HepG2 (cell line): Measurements from ENCODE around the gene CLPTM1L. TPM values are rescaled to one million over a fixed set of nuclear protein-coding genes. Genes with fewer than 3 reads are reported as not detected.

Experiments used
- ATAC-seq: fragments of 200-7000 bp; cut with Tn5 transposase; 3 replicates; pipeline ENCODE4 v1.9.1; 2020; ENCODE audit warnings: mild to moderate bottlenecking, moderate library complexity
- BruUV-seq: library from RNA; stranded (reverse); fragments of 400-500 nt; replicated peaks from 2 replicates; lab custom pipeline; 2021; lab: Mats Ljungman, UMichigan
- CTCF ChIA-PET: fragments of 300-600 bp; formaldehyde crosslinking; extraction: SDS; loops from one replicate; lab custom pipeline; 2021; ENCODE audit warnings: low total read pairs, inconsistent platforms, low intra/inter-chr PET ratio; lab: Yijun Ruan, JAX
- POLR2A ChIA-PET: fragments of 350-600 bp; sonication (Branson Sonifier 250); formaldehyde crosslinking; loops from one replicate; lab custom pipeline; 2020; ENCODE audit warnings: antibody characterized with exemption, inconsistent platforms; lab: Yijun Ruan, JAX
- DNase-seq: peaks from one replicate; pipeline ENCODE4 v3.0.0-alpha.2; 2015; ENCODE audit warnings: low spot score
- FAIRE-seq: peaks from 3 replicates; lab custom pipeline; 2011; peaks lifted over from hg19 to GRCh38; lab: Jason Lieb, UNC
- H2AFZ ChIP-seq: one replicate; pipeline ENCODE4 v1.6.1; 2011; ENCODE audit warnings: low read length, inconsistent platforms
- H3K27ac ChIP-seq: fragments of 300-600 bp; 3 replicates; pipeline ENCODE4 v1.8.0; 2011; ENCODE audit warnings: mixed run types, mild to moderate bottlenecking, mixed read lengths, low read length, inconsistent platforms; ENCODE audit not compliant: insufficient read depth; ENCODE audit errors: extremely low read length
- H3K27me3 ChIP-seq, 2 experiments: fragments of 200-600 bp in 1 of 2; 2 replicates in 1 of 2; 3 replicates in 1 of 2; pipeline versions ENCODE4 v1.6.0 to v1.8.0; 2011; ENCODE audit warnings: low read length in 2 of 2, mild to moderate bottlenecking in 2 of 2, moderate library complexity in 2 of 2, inconsistent platforms in 1 of 2; ENCODE audit not compliant: insufficient read depth in 2 of 2, control insufficient read depth in 1 of 2
- H3K36me3 ChIP-seq, 2 experiments: fragments of 200-600 bp in 1 of 2; replicated peaks in 1 of 2; 2 replicates in 1 of 2; 3 replicates in 1 of 2; pipeline versions ENCODE4 v1.5.1 to v1.8.0; 2011; ENCODE audit warnings: low read length in 2 of 2, inconsistent platforms in 1 of 2; ENCODE audit not compliant: insufficient read depth in 2 of 2, control insufficient read depth in 1 of 2
- H3K4me1 ChIP-seq: 2 replicates; pipeline ENCODE4 v1.5.1; 2012; ENCODE audit warnings: low read length, inconsistent platforms; ENCODE audit not compliant: insufficient read depth
- H3K4me2 ChIP-seq: 2 replicates; pipeline ENCODE4 v1.6.0; 2011; ENCODE audit warnings: low read depth, low read length, inconsistent platforms
- H3K4me3 ChIP-seq, 3 experiments: fragments of 200-600 bp in 1 of 3; sonication (generic), shearing (Covaris generic) in 1 of 3; replicated peaks in 1 of 3; 2 replicates each; pipeline ENCODE4 v1.5.1; 2011 to 2016; ENCODE audit warnings: low read length in 3 of 3, inconsistent platforms in 2 of 3, low read depth in 2 of 3, mild to moderate bottlenecking in 2 of 3, control low read depth in 1 of 3, mixed read lengths in 1 of 3; ENCODE audit not compliant: insufficient read depth in 1 of 3
- H3K79me2 ChIP-seq: one replicate; pipeline ENCODE4 v1.6.1; 2011; ENCODE audit warnings: low read length, inconsistent platforms; ENCODE audit not compliant: insufficient read depth
- H3K9ac ChIP-seq: 2 replicates; pipeline ENCODE4 v1.6.0; 2011; ENCODE audit warnings: mild to moderate bottlenecking, low read depth, low read length, inconsistent platforms; ENCODE audit not compliant: insufficient read depth
- H3K9me3 ChIP-seq: 2 replicates; pipeline ENCODE4 v1.5.1; 2012; ENCODE audit warnings: mild to moderate bottlenecking, low read length
- H4K20me1 ChIP-seq: 2 replicates; pipeline ENCODE4 v1.6.0; 2011; ENCODE audit warnings: inconsistent platforms, mild to moderate bottlenecking, low read length, moderate library complexity; ENCODE audit not compliant: insufficient read depth
- HOXA5 ChIP-seq: sonication (generic); formaldehyde crosslinking; IDR thresholded peaks from 2 replicates; pipeline ENCODE4 v1.4.0; 2020; ENCODE audit warnings: missing genetic modification reagents
- KLF16 ChIP-seq, 2 experiments: sonication (generic) in 1 of 2; formaldehyde crosslinking in 1 of 2; IDR thresholded peaks; 2 replicates each; pipeline versions ENCODE4 v1.6.1 to v1.8.0; 2016 to 2023; ENCODE audit warnings: missing genetic modification reagents in 2 of 2, missing compliant biosample characterization in 1 of 2
- RBAK ChIP-seq: sonication (generic); formaldehyde crosslinking; IDR thresholded peaks from 2 replicates; pipeline ENCODE4 v1.5.1; 2020; ENCODE audit warnings: mild to moderate bottlenecking, missing genetic modification reagents
- RXRB ChIP-seq: IDR thresholded peaks from 2 replicates; pipeline ENCODE4 v1.6.1; 2016; ENCODE audit warnings: borderline replicate concordance, missing genetic modification reagents, missing compliant biosample characterization
- SIX4 ChIP-seq: sonication (generic); formaldehyde crosslinking; IDR thresholded peaks from 2 replicates; pipeline ENCODE4 v1.4.0; 2020; ENCODE audit warnings: missing genetic modification reagents
- SOX5 ChIP-seq: IDR thresholded peaks from 2 replicates; pipeline ENCODE4 v1.6.1; 2016; ENCODE audit warnings: borderline replicate concordance
- SRSF1 ChIP-seq: fragments of 200-400 bp; formaldehyde crosslinking; optimal IDR thresholded peaks from 2 replicates; pipeline ENCODE3; 2017; ENCODE audit warnings: mild to moderate bottlenecking, low read depth, low read length, moderate library complexity
- TCF7L2 ChIP-seq: IDR thresholded peaks from 2 replicates; pipeline ENCODE4 v1.6.1; 2011; ENCODE audit warnings: mild to moderate bottlenecking, low read depth, low read length, moderate library complexity
- ZNF496 ChIP-seq: sonication (generic); formaldehyde crosslinking; IDR thresholded peaks from 2 replicates; pipeline ENCODE4 v1.8.1; 2023; ENCODE audit warnings: mild to moderate bottlenecking, moderate library complexity, missing genetic modification reagents; ENCODE audit not compliant: insufficient replicate concordance
- ZNF841 ChIP-seq: sonication (generic); formaldehyde crosslinking; IDR thresholded peaks from 2 replicates; pipeline ENCODE4 v1.8.1; 2023; ENCODE audit warnings: missing genetic modification reagents, borderline replicate concordance
- whole genome bisulfite sequencing: methylation state at CpG from one replicate; pipeline ENCODE4 v1.1.6; 2017; ENCODE audit warnings: low lambda C conversion rate; 5-methylcytosine and 5-hydroxymethylcytosine counted together
- in situ Hi-C: cut with HindIII; loops from 2 replicates; pipeline ENCODE4 v1.10.0; 2017; ENCODE audit warnings: low pct_unique_long_range_greater_than_20kb; ENCODE audit not compliant: extremely low pct_ligation_motif_present
- intact Hi-C: fragments of 100-400 bp; cut with micrococcal nuclease; formaldehyde crosslinking; loops from one replicate; pipeline ENCODE4 v1.10.0; 2022; ENCODE audit not compliant: unreplicated experiment
- polyA plus RNA-seq, 8 experiments: library from polyadenylated mRNA; depleted of rRNA in 3 of 8; stranded (reverse) in 7 of 8; unstranded in 1 of 8; fragments of >200 nt; fragmentation: Illumina TruSeq in 4 of 8; extraction: Trizol in 4 of 8; gene quantifications; 2 replicates each; pipeline versions ENCODE4 v1.2.1 to v1.2.3, GENCODE V29; 2011 to 2016; ENCODE audit warnings: low read depth in 4 of 8, missing spikeins in 1 of 8, mixed read lengths in 1 of 8; ENCODE audit not compliant: insufficient read depth in 1 of 8
- total RNA-seq, 5 experiments: library from RNA; depleted of rRNA; stranded (reverse); fragments of >200 nt; fragmentation: Illumina TruSeq; extraction: Trizol; gene quantifications; 2 replicates each; pipeline ENCODE4 v1.2.3, GENCODE V29; 2016; ENCODE audit warnings: low read depth in 1 of 5
- TF ChIP-seq, protein P1 (sequence below): IDR thresholded peaks from 2 replicates; pipeline ENCODE4 v1.6.1; 2012; ENCODE audit warnings: low read length, improper control_type of control experiment
- TF ChIP-seq, protein P2 (sequence below): sonication (generic); formaldehyde crosslinking; IDR thresholded peaks from 2 replicates; pipeline ENCODE4 v1.5.1; 2020; ENCODE audit warnings: missing genetic modification reagents, mild to moderate bottlenecking, borderline replicate concordance
- TF ChIP-seq, protein P3 (sequence below): sonication (generic); formaldehyde crosslinking; IDR thresholded peaks from 2 replicates; pipeline ENCODE4 v1.5.0; 2020; ENCODE audit warnings: missing genetic modification reagents, mild to moderate bottlenecking, borderline replicate concordance
- TF ChIP-seq, protein P4 (sequence below): sonication (generic); formaldehyde crosslinking; IDR thresholded peaks from 2 replicates; pipeline ENCODE4 v1.4.0; 2020; ENCODE audit warnings: missing genetic modification reagents

CLPTM1L gene
- total and polyA plus RNA-seq, 2 of the 13 experiments (the other 11 are each of a cell fraction or from before 2014, with no cell fraction given) = 80.3 to 124 TPM

DNA sequence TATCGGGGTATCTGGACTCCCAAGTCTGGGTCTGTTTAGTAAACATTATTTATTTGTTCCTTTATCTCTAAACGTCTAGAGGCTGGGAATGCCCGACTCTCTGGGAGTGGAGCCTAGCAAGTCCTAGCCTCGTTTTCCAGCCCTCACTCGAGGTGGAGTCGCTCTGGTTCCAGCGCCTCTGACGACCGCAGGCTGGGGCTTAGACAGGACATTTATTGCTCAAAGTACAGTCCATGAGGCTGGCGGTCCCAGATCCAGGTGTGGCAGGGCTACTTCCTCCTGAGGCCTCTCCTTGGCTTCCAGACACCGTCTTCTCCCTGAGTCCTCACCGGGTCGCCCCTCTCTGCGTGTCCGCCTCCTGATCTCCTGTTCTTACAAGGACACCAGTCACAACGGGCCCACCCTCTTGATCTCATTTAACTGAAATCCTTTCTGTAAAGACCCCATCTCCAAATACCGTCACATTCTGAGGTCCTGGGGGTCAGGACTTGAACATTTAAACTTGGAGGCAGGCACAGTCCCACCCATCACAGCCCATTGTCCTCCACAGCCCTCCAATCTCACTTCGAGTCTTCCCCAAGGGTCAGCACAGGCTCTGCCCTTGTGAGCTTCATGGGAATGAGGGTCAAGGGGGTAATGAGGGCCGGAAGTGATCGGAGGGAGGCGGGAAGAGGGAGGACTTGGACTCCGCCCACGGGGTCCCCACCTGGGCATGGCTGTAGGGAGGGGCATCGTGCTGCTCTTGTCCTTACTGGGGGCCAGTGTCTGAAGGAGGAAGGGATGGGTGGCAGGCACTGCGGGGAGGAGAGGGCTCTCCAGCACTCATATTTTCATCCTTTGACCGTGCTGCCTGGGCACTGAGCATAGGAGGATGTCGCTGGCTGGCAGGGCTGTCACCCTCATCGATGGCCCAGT lies 12.2 kb upstream of the CLPTM1L start:
- intact Hi-C loops = no loop called here

More for the DNA sequence above, 12.2 kb upstream of the CLPTM1L start:
- Histone ChIP-seq H2AFZ (no peak overlapping the region), H3K9ac (no peak overlapping the region), H4K20me1 (no peaks in the 10 kb centered on the region), H3K27ac (no peak overlapping the region), H3K4me2 (no peak overlapping the region), H3K9me3 (no peaks in the 10 kb centered on the region), H3K4me3 (no peak overlapping the region), H3K36me3 (no peaks in the 10 kb centered on the region), H3K79me2 (no peaks in the 10 kb centered on the region), H3K27me3 (peaks cover 18 to 74% of the 10 kb centered on the region in 2 experiments), H3K4me1 (no peaks in the 10 kb centered on the region)
- no TSS peak for BruUV-seq
- FAIRE-seq (no peak), DNase-seq (no peak), ATAC-seq (peak; percentile 20; the same call in 2 of the 3 replicates)
- ChIA-PET CTCF (no interaction called here), POLR2A (no interaction called here)
- TF ChIP-seq SRSF1 (no peak), TCF7L2 (no peak), SIX4 (CRISPR knock-in tag) (no peak), KLF16 (CRISPR knock-in tag; IDR thresholded peaks at IDR 0.05) (no peak), ZNF841 (CRISPR knock-in tag) (no peak), ZNF496 (CRISPR knock-in tag) (no peak), RXRB (CRISPR knock-in tag) (no peak), HOXA5 (CRISPR knock-in tag) (no peak), SOX5 (CRISPR knock-in tag) (no peak), RBAK (CRISPR knock-in tag) (no peak)
- TF ChIP-seq, protein P1, sequence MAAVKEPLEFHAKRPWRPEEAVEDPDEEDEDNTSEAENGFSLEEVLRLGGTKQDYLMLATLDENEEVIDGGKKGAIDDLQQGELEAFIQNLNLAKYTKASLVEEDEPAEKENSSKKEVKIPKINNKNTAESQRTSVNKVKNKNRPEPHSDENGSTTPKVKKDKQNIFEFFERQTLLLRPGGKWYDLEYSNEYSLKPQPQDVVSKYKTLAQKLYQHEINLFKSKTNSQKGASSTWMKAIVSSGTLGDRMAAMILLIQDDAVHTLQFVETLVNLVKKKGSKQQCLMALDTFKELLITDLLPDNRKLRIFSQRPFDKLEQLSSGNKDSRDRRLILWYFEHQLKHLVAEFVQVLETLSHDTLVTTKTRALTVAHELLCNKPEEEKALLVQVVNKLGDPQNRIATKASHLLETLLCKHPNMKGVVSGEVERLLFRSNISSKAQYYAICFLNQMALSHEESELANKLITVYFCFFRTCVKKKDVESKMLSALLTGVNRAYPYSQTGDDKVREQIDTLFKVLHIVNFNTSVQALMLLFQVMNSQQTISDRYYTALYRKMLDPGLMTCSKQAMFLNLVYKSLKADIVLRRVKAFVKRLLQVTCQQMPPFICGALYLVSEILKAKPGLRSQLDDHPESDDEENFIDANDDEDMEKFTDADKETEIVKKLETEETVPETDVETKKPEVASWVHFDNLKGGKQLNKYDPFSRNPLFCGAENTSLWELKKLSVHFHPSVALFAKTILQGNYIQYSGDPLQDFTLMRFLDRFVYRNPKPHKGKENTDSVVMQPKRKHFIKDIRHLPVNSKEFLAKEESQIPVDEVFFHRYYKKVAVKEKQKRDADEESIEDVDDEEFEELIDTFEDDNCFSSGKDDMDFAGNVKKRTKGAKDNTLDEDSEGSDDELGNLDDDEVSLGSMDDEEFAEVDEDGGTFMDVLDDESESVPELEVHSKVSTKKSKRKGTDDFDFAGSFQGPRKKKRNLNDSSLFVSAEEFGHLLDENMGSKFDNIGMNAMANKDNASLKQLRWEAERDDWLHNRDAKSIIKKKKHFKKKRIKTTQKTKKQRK = no peak
- TF ChIP-seq, protein P2, sequence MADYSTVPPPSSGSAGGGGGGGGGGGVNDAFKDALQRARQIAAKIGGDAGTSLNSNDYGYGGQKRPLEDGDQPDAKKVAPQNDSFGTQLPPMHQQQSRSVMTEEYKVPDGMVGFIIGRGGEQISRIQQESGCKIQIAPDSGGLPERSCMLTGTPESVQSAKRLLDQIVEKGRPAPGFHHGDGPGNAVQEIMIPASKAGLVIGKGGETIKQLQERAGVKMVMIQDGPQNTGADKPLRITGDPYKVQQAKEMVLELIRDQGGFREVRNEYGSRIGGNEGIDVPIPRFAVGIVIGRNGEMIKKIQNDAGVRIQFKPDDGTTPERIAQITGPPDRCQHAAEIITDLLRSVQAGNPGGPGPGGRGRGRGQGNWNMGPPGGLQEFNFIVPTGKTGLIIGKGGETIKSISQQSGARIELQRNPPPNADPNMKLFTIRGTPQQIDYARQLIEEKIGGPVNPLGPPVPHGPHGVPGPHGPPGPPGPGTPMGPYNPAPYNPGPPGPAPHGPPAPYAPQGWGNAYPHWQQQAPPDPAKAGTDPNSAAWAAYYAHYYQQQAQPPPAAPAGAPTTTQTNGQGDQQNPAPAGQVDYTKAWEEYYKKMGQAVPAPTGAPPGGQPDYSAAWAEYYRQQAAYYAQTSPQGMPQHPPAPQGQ (CRISPR knock-in tag) = no peak
- TF ChIP-seq, protein P3, sequence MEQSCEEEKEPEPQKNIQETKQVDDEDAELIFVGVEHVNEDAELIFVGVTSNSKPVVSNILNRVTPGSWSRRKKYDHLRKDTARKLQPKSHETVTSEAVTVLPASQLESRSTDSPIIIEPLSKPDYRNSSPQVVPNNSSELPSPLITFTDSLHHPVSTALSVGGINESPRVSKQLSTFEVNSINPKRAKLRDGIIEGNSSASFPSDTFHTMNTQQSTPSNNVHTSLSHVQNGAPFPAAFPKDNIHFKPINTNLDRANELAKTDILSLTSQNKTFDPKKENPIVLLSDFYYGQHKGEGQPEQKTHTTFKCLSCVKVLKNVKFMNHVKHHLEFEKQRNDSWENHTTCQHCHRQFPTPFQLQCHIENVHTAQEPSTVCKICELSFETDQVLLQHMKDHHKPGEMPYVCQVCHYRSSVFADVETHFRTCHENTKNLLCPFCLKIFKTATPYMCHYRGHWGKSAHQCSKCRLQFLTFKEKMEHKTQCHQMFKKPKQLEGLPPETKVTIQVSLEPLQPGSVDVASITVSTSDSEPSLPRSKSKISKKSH = no peak
- TF ChIP-seq, protein P4, sequence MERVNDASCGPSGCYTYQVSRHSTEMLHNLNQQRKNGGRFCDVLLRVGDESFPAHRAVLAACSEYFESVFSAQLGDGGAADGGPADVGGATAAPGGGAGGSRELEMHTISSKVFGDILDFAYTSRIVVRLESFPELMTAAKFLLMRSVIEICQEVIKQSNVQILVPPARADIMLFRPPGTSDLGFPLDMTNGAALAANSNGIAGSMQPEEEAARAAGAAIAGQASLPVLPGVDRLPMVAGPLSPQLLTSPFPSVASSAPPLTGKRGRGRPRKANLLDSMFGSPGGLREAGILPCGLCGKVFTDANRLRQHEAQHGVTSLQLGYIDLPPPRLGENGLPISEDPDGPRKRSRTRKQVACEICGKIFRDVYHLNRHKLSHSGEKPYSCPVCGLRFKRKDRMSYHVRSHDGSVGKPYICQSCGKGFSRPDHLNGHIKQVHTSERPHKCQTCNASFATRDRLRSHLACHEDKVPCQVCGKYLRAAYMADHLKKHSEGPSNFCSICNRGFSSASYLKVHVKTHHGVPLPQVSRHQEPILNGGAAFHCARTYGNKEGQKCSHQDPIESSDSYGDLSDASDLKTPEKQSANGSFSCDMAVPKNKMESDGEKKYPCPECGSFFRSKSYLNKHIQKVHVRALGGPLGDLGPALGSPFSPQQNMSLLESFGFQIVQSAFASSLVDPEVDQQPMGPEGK (CRISPR knock-in tag) = no peak
- WGBS = 16% methylated on average over 23 of the region's 28 CpGs
- in situ Hi-C loops = no loop called here
